ENCODE results near the gene ZNF322.

- TF ChIP-seq CTCF (IDR thresholded peaks at IDR 0.05 in 8 of 11, conservative IDR thresholded peaks at IDR 0.05 in 3 of 11) = no peak
- no peak for TF ChIP-seq POLR2A (IDR thresholded peaks at IDR 0.05)
- no peak for TF ChIP-seq POLR2AphosphoS5 (IDR thresholded peaks at IDR 0.05)
Observed at GRCh38 chr6:26604026-26604425, 55.5 kb downstream of the ZNF322 start.
